ENCODE results near the gene C16orf90. TPM values are rescaled to one million over a fixed set of nuclear protein-coding genes. Genes with fewer than 3 reads are reported as not detected.

C16orf90 gene
- total and polyA plus RNA-seq, 9 donors, result not detected

DNA sequence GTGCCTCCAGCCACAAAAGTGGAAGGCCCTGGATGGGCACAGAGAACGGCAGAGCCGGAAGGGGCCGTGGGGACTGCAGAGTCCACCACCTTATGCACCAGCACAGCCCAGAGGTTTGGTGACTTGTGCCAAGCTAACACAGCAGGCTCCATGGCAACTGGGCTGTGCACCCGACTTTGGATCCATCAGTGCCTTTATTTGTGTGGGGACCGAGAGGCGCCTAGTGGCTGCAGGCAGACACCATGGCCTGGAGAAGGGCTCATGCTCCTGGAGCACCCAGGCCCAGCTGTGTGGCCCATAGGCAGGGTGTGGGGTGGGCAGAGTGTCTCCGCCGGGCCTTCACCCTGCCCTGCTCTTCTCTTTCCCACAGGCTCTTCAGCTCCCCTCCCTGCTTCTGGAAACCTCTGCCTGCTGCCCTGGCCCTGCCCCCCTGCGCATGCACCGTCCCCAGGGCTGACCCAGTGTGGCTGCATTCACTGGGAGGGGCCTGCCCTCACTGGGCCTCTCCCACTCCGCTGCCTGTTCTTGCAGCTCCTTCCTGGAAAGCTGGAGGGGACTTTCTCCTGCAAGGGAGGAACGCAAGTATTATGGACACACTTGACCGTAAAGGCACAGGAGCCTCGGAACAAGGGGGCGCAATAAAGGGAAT, 10.1 kb downstream of the C16orf90 start:
- 78% methylated on average over 12 of the region's 15 CpGs for WGBS (ENCODE audit: insufficient coverage)
- Histone ChIP-seq H3K27me3 (ENCODE audit: control insufficient read depth, insufficient read depth, low read length) (no peaks in the 10 kb centered on the region), H3K4me3 (ENCODE audit: low read length) (no peak overlapping the region), H3K4me1 (ENCODE audit: control insufficient read depth, insufficient read depth, low read length) (peaks cover 17% of the 10 kb centered on the region), H3K36me3 (ENCODE audit: control insufficient read depth, insufficient read depth, low read length) (peaks cover 73% of the 10 kb centered on the region), H3K27ac (ENCODE audit: low read length) (no peak overlapping the region), H3K9me3 (replicated peaks; ENCODE audit: control insufficient read depth, low read depth, low read length) (no peaks in the 10 kb centered on the region)
- DNase-seq, result no peak

GRCh38 chr16:3484318-3485096, 10.8 kb downstream of the C16orf90 start:
- Histone ChIP-seq H3K4me1 (ENCODE audit: control insufficient read depth, insufficient read depth, low read length) (peaks cover 15% of the 10 kb centered on the region), H3K36me3 (ENCODE audit: control insufficient read depth, insufficient read depth, low read length) (peaks cover 80% of the 10 kb centered on the region), H3K27ac (ENCODE audit: low read length) (no peak overlapping the region), H3K9me3 (replicated peaks; ENCODE audit: control insufficient read depth, low read depth, low read length) (no peaks in the 10 kb centered on the region), H3K27me3 (ENCODE audit: control insufficient read depth, insufficient read depth, low read length) (no peaks in the 10 kb centered on the region), H3K4me3 (ENCODE audit: low read length) (no peak overlapping the region)
- DNase-seq, result no peak
- 88% methylated on average over 30 of the region's 30 CpGs for WGBS (ENCODE audit: insufficient coverage)

DNA sequence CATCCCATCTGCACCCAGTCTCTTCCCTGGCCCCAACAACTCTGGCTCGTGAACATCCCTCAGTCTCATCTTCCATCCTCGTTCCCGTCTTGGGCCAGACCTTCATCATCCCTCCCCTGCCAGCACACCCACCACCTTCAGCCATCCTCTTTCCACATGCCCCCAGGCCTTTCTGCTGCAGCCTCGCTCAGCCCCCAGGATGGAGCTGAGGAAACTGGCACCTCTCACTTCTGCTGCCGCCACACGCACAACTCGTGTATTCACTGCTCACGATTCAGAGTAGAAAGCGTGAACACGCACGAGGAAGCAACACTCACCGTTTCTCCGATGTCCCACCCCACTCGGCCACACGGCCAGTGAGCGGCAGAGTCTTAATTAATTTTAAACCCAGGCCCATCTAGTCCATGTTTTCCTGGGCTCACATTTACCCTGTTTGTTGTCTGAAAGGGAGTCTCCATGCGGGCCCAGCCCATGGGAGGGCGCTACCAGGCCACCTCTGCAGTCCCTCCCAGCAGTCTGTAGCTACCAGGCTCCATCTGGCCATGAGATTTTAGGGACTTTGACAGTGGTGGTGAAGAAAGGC, 12.5 kb downstream of the C16orf90 start:
- Histone ChIP-seq H3K4me1 (ENCODE audit: control insufficient read depth, insufficient read depth, low read length) (peaks cover 7% of the 10 kb centered on the region), H3K36me3 (ENCODE audit: control insufficient read depth, insufficient read depth, low read length) (peaks cover 79% of the 10 kb centered on the region), H3K4me3 (ENCODE audit: low read length) (no peak overlapping the region), H3K27me3 (ENCODE audit: control insufficient read depth, insufficient read depth, low read length) (no peaks in the 10 kb centered on the region), H3K9me3 (replicated peaks; ENCODE audit: control insufficient read depth, low read depth, low read length) (no peaks in the 10 kb centered on the region), H3K27ac (ENCODE audit: low read length) (no peak overlapping the region)
- no peak for DNase-seq
- WGBS (ENCODE audit: insufficient coverage), result 98% methylated on average over 8 of the region's 18 CpGs

DNA sequence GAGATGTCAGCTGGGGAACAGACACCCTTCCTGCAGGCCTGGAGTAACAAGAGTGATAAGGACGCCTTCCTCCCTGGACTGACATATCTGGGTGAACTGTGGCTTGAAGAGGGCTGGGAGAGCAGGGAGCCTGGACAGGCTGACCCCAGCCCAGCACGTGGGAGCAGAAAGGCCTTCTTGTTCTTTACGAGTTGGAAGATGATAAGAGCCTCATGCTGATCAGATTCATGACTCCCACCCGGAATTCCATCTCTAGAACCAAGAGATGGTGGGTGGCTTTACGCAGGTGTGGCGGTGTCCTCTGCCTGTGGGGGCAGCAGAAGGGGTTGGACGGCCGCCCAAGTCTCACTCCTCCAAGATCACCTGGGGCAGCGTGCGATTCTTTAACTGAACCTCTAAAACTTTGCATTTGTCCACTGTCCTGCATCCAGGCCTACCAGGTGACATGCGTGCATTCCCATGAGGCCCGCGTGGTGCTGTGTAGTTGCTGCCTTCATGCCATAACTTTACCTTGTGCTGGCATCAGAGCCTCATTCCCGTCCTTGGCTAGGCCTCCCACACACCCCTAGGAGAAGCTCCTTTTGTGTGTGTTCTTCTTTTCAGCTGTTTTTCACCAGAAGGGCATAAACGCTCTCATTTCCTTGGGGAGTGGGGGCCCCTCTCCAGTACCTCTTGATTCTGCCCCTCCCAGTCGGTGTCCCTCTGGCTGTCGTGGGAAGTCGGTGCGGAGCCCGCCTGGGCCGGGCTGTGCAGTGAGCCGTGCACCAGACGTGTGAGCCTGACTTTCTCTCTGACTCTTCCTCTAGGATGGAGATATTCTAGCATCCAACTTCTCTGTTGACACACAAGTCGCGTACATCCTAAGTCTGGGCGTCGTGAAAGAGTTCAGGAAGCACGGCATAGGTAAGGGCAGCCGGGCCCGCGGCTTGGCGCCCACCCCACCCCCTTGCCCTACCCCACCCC, 13.3 kb downstream of the C16orf90 start:
- 88% methylated on average over 27 of the region's 32 CpGs for WGBS (ENCODE audit: insufficient coverage)
- Histone ChIP-seq H3K4me1 (ENCODE audit: control insufficient read depth, insufficient read depth, low read length) (peaks cover 6% of the 10 kb centered on the region), H3K9me3 (replicated peaks; ENCODE audit: control insufficient read depth, low read depth, low read length) (no peaks in the 10 kb centered on the region), H3K27me3 (ENCODE audit: control insufficient read depth, insufficient read depth, low read length) (no peaks in the 10 kb centered on the region), H3K36me3 (ENCODE audit: control insufficient read depth, insufficient read depth, low read length) (peaks cover 75% of the 10 kb centered on the region), H3K4me3 (ENCODE audit: low read length) (no peak overlapping the region), H3K27ac (ENCODE audit: low read length) (no peak overlapping the region)
- no peak for DNase-seq

- Histone ChIP-seq H3K4me3 (ENCODE audit: low read length) (no peak overlapping the region), H3K36me3 (ENCODE audit: control insufficient read depth, insufficient read depth, low read length) (peaks cover 70% of the 10 kb centered on the region), H3K27ac (ENCODE audit: low read length) (no peak overlapping the region), H3K27me3 (ENCODE audit: control insufficient read depth, insufficient read depth, low read length) (no peaks in the 10 kb centered on the region), H3K9me3 (replicated peaks; ENCODE audit: control insufficient read depth, low read depth, low read length) (no peaks in the 10 kb centered on the region), H3K4me1 (ENCODE audit: control insufficient read depth, insufficient read depth, low read length) (peaks cover 7% of the 10 kb centered on the region)
- WGBS (ENCODE audit: insufficient coverage), result 57% methylated on average over 2 of the region's 18 CpGs
- no peak for DNase-seq
Observed at GRCh38 chr16:3480901-3481695, 14.2 kb downstream of the C16orf90 start.

- H3K36me3 ChIP-seq (ENCODE audit: control insufficient read depth, insufficient read depth, low read length), result peaks cover 61% of the 10 kb centered on the region
- 95% methylated on average over 9 of the region's 12 CpGs for WGBS (ENCODE audit: insufficient coverage)
- no peaks in the 10 kb centered on the region for H3K27me3 ChIP-seq (ENCODE audit: control insufficient read depth, insufficient read depth, low read length)
- no peak overlapping the region for H3K27ac ChIP-seq (ENCODE audit: low read length)
- H3K4me1 ChIP-seq (ENCODE audit: control insufficient read depth, insufficient read depth, low read length), result peaks cover 8% of the 10 kb centered on the region
- no peaks in the 10 kb centered on the region for H3K9me3 ChIP-seq (replicated peaks; ENCODE audit: control insufficient read depth, low read depth, low read length)
- no peak for DNase-seq
- H3K4me3 ChIP-seq (ENCODE audit: low read length), result no peak overlapping the region
Observed at GRCh38 chr16:3479654-3480216, 15.6 kb downstream of the C16orf90 start.

- peaks cover 48% of the 10 kb centered on the region for H3K36me3 ChIP-seq (ENCODE audit: control insufficient read depth, insufficient read depth, low read length)
- no peaks in the 10 kb centered on the region for H3K9me3 ChIP-seq (replicated peaks; ENCODE audit: control insufficient read depth, low read depth, low read length)
- 65% methylated on average over 7 of the region's 11 CpGs for whole genome bisulfite sequencing (ENCODE audit: insufficient coverage)
- peak overlapping the region; percentile 18 for H3K27ac ChIP-seq (ENCODE audit: low read length)
- no peaks in the 10 kb centered on the region for H3K27me3 ChIP-seq (ENCODE audit: control insufficient read depth, insufficient read depth, low read length)
- peaks cover 11% of the 10 kb centered on the region for H3K4me1 ChIP-seq (ENCODE audit: control insufficient read depth, insufficient read depth, low read length)
- no peak for DNase-seq
- no peak overlapping the region for H3K4me3 ChIP-seq (ENCODE audit: low read length)
Observed at GRCh38 chr16:3478242-3478925, 16.9 kb downstream of the C16orf90 start.

GRCh38 chr16:3476409-3476808, 18.9 kb downstream of the C16orf90 start:
- Histone ChIP-seq H3K36me3 (ENCODE audit: control insufficient read depth, insufficient read depth, low read length) (peaks cover 36% of the 10 kb centered on the region), H3K4me3 (ENCODE audit: low read length) (no peak overlapping the region), H3K27me3 (ENCODE audit: control insufficient read depth, insufficient read depth, low read length) (no peaks in the 10 kb centered on the region), H3K9me3 (replicated peaks; ENCODE audit: control insufficient read depth, low read depth, low read length) (no peaks in the 10 kb centered on the region), H3K27ac (ENCODE audit: low read length) (no peak overlapping the region), H3K4me1 (ENCODE audit: control insufficient read depth, insufficient read depth, low read length) (peaks cover 11% of the 10 kb centered on the region)
- WGBS (ENCODE audit: insufficient coverage), result 57% methylated on average over 1 of the region's 3 CpGs
- no peak for DNase-seq

Measured in muscle of leg (tissue), 11 donors.